GM20000 (cell line): Measurements from ENCODE around the gene HSD11B1L.

Source experiments
- DNase-seq: peaks from one replicate; pipeline ENCODE4 v3.0.0; 2012; ENCODE audit warnings: low spot score
- TF ChIP-seq, protein P1 (sequence below): IDR thresholded peaks from 2 replicates; pipeline ENCODE4 v1.5.1; 2012; ENCODE audit warnings: mild to moderate bottlenecking, control low read depth; ENCODE audit errors: extremely low read depth, missing control alignments

The HSD11B1L gene

DNA sequence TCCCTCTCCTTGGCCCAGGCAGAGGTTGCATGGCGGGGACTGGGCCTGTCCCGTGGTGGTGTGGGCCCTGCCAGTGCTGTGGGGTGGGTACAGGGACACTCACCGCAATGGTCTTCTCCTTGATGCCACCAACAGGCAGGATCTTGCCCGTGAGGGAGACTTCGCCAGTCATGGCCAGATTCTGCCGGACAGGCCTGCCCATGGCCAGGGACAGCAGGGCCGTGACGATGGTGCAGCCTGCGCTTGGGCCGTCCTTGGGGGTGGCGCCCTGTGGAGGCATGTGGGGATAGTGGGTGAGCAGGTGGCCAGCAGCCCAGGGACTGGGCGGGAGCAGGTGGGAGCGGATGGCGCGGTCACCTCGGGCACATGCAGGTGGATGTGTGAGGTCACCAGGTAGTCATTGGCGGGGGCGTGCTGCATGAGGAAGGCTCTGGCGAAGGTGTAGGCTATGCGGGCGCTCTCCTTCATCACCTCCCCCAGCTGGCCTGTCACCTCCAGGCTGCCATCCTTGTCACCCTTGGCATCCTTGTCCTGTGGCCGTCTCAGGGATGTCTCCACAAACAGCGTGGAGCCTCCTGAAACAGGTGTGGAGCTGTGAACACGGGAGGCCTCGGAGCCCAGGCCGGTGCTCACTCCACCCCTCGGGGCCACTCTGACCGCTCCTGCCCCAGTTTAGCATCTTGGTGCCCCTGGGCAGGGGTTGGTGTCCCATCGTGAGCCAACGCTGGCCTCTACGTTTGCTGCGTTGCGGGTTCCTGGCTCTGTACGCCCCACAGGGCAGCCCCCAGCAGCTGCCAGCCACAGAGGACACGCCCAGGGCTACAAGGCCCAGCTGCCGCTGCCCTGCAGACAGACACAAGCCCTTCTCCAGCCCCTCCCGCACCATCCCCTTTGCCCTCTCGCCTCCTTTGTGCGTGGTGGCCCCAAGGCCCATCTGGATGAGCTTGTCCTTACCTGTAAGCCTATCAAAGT, 12.7 kb downstream of the HSD11B1L start:
- TF ChIP-seq, protein P1, sequence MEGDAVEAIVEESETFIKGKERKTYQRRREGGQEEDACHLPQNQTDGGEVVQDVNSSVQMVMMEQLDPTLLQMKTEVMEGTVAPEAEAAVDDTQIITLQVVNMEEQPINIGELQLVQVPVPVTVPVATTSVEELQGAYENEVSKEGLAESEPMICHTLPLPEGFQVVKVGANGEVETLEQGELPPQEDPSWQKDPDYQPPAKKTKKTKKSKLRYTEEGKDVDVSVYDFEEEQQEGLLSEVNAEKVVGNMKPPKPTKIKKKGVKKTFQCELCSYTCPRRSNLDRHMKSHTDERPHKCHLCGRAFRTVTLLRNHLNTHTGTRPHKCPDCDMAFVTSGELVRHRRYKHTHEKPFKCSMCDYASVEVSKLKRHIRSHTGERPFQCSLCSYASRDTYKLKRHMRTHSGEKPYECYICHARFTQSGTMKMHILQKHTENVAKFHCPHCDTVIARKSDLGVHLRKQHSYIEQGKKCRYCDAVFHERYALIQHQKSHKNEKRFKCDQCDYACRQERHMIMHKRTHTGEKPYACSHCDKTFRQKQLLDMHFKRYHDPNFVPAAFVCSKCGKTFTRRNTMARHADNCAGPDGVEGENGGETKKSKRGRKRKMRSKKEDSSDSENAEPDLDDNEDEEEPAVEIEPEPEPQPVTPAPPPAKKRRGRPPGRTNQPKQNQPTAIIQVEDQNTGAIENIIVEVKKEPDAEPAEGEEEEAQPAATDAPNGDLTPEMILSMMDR, result no peak
- no peak for DNase-seq

DNA sequence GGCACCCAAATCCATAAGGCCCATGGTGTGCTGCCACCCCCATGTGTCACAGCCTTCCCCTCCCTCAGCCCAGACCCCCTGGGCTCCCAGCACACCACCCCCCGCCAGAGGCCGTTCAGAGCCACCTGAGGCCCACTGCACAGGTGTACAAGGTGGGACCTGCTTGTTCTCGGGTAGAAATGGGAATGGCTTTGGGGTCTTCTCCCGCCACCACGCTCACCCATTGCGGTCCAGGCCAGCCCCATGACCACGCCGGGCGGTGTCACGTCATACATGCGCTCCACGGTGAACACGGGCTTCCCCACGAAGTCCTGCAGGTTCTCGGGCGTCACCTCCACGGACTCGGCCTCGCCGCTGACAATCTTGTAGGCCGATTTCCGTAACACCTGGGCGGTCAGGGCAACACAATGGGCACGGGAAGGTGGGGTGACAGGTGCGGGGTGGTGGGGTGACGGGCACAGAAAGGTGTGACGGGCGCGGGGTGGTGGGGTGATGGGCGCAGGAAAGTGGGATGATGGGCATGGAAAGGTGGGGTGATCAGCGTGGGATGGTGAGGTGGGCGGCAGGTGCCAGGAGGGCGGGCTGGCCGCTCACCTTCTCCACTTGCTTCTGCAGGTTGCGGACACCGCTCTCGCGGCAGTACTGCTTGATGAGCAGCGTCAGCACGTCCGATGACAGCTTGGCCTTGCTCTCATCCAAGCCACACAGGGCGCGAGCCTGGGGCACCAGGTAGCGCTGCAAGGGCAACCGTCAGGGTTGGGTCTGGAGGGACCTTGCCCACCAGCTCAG, 13.5 kb downstream of the HSD11B1L start:
- no peak for DNase-seq
- TF ChIP-seq, protein P1, result no peak

DNA sequence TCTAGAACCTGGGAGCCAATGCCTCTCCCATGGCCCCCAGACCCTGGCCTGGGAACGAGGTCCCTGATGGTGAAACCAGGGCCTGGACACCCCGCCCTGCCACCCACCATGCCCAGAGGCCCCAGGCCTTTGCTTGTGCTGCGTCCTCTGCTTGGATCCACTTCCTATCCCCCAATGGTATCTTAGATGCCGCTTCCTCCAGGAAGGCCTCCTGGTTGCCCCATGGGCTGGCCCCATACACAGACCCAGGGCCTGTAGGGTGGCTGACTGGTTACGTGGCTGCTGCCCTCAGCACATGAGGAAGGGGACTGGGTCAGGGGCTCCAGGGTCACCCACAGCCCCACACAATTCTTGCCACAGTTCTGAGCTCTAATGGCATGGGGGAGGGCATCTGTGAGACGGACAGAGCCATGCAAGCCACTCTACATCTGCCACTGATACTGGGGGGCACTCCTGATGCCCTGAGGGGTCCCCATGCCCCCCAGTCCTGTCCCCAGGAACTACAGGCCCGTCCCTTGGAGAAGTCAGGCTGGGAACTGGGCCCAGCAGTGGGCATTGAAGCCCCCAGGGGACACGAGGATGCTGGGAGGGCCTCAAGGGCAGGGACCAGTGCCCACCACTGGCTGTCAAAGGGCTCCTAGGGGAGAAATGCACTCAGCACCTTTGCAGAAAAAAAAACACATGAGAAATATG, 14.3 kb downstream of the HSD11B1L start:
- TF ChIP-seq, protein P1, result no peak
- no peak for DNase-seq

DNA sequence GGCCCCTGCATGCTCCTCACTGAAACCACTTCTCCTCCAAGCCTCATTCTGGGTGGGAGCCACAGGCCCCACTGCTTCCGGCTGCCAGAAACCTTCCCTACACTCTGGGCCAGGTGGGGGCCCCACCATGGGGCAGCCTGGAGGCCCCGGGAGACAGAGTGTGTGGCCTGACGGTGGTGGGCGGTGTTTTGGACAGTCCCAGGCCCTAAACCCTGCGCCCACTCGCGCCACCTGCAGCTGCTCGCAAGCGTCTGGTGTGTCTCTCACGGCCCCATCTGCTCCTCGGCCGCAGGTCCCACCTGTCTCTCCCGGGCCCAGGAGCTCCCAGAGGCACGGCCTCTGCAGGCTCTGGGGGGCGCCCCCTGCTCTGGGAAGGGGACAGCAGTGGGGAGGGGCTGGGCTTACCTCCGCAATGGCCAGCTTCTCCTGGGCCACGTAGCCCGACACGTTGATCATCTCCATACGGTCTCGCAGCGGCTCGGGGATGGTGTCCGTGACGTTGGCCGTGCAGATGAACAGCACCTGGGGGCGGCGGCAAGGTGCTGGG, 14.9 kb downstream of the HSD11B1L start:
- no peak for DNase-seq
- TF ChIP-seq, protein P1, result no peak

DNA sequence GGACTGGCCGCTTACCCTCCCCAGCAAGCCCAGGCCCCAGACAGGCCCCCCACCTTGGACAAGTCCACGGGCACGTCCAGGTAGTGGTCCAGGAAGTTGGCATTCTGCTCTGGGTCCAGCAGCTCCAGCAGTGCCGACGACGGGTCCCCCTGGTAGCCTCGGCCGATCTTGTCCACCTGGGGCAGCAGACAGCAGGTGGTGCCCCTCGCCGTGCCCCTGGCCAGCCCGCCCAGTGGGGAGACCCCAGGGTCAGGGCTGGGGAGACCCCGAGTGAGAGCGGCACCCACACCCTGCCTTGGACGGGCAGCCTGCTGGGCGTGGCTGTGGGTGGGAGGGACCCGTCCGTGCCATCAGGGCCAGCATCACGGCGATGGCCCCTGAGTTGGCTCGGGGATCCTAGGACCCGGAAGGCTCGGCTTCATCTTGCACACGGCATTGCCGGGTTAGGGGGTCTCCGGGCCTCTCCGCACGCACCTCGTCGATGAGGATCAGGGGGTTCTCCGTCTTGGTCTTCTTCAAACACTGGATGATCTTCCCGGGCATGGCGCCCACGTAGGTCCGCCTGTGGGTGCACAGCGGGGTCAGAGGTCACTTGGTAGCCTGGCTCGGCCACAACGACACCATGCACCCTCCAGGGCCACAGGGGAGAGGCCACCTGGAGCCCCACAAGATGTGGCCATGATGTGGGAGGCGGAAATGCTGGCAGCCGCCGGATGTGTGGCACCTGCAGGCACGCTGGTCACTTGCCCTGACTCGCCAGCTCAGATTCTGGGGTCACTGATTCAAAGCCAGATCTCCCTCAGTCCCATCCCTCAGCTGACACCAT, 15.6 kb downstream of the HSD11B1L start:
- TF ChIP-seq, protein P1, result no peak
- DNase-seq, result no peak

DNA sequence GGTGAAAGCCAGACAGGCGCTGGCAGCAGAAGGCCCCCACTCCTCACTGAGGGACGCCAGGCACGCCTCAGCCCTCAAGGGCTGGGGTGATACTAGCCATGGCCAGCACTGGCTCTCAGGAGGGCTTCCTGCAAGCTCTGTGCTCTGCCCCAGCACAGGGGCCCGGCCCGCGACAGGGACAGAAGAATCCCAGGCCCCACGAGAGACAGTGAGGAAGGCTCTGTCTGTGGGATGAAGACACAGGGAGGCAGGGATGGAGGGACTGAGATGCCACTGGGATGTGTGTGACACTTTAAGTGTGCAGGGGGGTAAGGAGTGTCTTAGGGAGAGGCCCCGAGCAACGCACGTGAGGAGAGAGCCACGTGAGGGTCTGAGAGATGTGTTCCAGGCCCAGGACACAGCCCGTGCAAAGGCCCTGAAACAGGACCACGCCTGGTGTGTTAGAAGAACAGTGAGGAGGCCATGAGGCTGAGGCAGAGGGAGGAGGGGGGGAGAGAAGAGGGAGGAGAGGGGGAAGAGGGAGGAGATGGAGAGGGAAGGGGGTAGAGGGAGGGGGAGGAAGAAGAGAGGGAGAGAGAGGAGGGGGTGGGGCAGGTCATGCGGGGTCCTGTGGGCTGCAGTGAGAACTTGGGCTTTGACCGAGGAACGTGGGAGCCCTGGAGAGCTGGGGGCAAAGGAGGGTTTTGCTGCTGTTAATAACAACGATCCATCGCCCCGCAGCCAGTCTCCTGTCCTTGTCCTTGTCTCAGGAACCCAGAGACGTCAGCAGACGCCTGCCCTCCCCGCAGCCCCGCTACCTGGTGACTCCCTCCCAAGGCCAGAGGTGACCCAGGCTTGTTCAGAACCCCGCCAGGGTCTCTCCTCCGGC, 16.4 kb downstream of the HSD11B1L start:
- DNase-seq, result no peak
- TF ChIP-seq, protein P1, result no peak
